DOHH2 (cell line): ENCODE results near the gene AGK.

Source experiments
- CTCF ChIP-seq: fragments of 200-600 bp; sonication (generic); IDR thresholded peaks from one replicate; pipeline ENCODE4 v1.5.1; 2014; ENCODE audit warnings: antibody characterized with exemption, mild to moderate bottlenecking, low read depth, low read length; ENCODE audit not compliant: poor library complexity, severe bottlenecking
- EZH2phosphoT487 ChIP-seq: fragments of 200-600 bp; sonication (generic); IDR thresholded peaks from 2 replicates; pipeline ENCODE4 v1.6.1; 2017; ENCODE audit warnings: borderline replicate concordance, mild to moderate bottlenecking, antibody characterized with exemption, low read length, moderate library complexity, mixed read lengths

GRCh38 chr7:141593134-141593533 lies 41.9 kb downstream of the AGK start:
- TF ChIP-seq CTCF (no peak), EZH2phosphoT487 (no peak)
